NCI-H69 (cell line): Measurements from ENCODE around the gene LCOR.

Source experiments
- DNase-seq: peaks from one replicate; lab custom pipeline; 2025; lab: John Stamatoyannopoulos, UW

The LCOR gene

GRCh38 chr10:96987141-96987841, 155.2 kb downstream of the LCOR start:
- no peak for DNase-seq

- DNase-seq: no peak
Measured at GRCh38 chr10:96987842-96988175, 155.7 kb downstream of the LCOR start.

GRCh38 chr10:96988426-96988825, 156.3 kb downstream of the LCOR start:
- DNase-seq: no peak

GRCh38 chr10:96991313-96991841, 159.3 kb downstream of the LCOR start:
- DNase-seq: no peak

GRCh38 chr10:96992721-96993120, 160.6 kb downstream of the LCOR start:
- no peak for DNase-seq

GRCh38 chr10:96995851-96996250, 163.8 kb downstream of the LCOR start:
- DNase-seq: peak; percentile 3

- DNase-seq: no peak
Measured at GRCh38 chr10:96996275-96996965, 164.3 kb downstream of the LCOR start.

- DNase-seq: peak; percentile 23
Measured at GRCh38 chr10:96998329-96998888, 166.3 kb downstream of the LCOR start.

- DNase-seq: no peak
Measured at GRCh38 chr10:96999337-96999736, 167.2 kb downstream of the LCOR start.

- DNase-seq: no peak
Measured at GRCh38 chr10:96999987-97000386, 167.9 kb downstream of the LCOR start.

- DNase-seq: no peak
Measured at GRCh38 chr10:97000487-97001182, 168.5 kb downstream of the LCOR start.

- no peak for DNase-seq
Measured at GRCh38 chr10:97001183-97001991, 169.3 kb downstream of the LCOR start.

- no peak for DNase-seq
Measured at GRCh38 chr10:97002670-97003069, 170.6 kb downstream of the LCOR start.

GRCh38 chr10:97003151-97003803, 171.2 kb downstream of the LCOR start:
- DNase-seq: no peak

- no peak for DNase-seq
Measured at GRCh38 chr10:97003804-97004201, 171.7 kb downstream of the LCOR start.

GRCh38 chr10:97004591-97004990, 172.5 kb downstream of the LCOR start:
- DNase-seq: no peak

- DNase-seq: no peak
Measured at GRCh38 chr10:97005349-97005748, 173.3 kb downstream of the LCOR start.

- no peak for DNase-seq
Measured at GRCh38 chr10:97006364-97006763, 174.3 kb downstream of the LCOR start.

- DNase-seq: no peak
Measured at GRCh38 chr10:97007417-97007816, 175.3 kb downstream of the LCOR start.

GRCh38 chr10:97010695-97011206, 178.7 kb downstream of the LCOR start:
- DNase-seq: no peak

- DNase-seq: no peak
Measured at GRCh38 chr10:97011397-97011796, 179.3 kb downstream of the LCOR start.
